GM21737 (cell line): Measurements from ENCODE around the gene ALPI.
"Not testable (repeated sequence)": the region's sequence is repeated elsewhere in the genome, so short reads cannot be mapped to it uniquely, and the experiment has no call there.

Source experiments
- ATAC-seq: cut with Tn5 transposase; IDR thresholded peaks from one replicate; pipeline ENCODE4 v1.9.1; 2021; ENCODE audit warnings: mild to moderate bottlenecking, moderate library complexity; ENCODE audit not compliant: unreplicated experiment

ALPI gene

DNA sequence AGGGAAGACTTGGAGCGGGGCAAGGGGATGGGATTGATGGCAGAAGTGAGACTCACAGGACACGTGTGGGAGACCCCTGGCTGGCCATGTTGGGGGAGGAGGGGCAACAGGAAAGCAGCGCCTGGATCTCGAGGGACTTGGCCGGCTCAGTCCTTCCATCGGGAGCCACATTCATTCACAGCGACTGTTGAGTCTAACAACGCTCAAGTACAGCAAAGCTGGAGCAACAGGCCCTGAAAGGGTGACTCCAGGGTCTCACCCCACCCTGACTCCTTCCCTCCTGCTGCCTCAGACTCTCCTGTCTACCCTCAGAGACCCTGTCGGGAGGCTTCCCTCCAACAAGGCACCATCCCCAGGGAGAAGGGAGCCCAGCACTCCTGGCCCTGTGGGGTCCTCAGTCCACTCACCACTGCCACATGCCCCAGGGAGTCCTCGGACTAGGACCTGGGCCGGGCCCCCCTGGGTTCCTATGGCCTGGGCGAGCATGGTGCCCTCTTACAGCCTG lies 14.8 kb upstream of the ALPI start:
- ATAC-seq, result no peak

DNA sequence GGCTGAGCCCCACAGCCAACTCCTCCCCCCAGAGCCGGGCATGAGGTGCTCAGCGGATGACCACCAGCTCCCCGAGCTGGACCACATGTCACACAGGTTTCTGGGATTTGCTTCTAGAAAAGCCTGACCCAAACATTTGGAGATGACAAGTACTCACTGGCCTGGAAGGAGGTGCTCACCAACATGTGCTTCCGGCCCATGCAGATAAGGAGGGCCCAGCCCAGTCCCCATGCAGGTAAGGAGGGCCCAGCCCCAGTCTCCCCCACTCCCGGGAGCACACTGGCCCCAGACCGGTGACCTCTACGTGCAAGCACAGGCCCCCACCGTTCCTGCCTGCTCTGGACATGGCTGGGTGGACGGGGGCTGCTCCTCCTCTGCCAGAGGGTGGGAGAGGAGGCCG lies 14.0 kb upstream of the ALPI start:
- ATAC-seq, result not testable (repeated sequence)

- ATAC-seq, result not testable (repeated sequence)
Measured at GRCh38 chr2:232442431-232442830, 13.5 kb upstream of the ALPI start.

DNA sequence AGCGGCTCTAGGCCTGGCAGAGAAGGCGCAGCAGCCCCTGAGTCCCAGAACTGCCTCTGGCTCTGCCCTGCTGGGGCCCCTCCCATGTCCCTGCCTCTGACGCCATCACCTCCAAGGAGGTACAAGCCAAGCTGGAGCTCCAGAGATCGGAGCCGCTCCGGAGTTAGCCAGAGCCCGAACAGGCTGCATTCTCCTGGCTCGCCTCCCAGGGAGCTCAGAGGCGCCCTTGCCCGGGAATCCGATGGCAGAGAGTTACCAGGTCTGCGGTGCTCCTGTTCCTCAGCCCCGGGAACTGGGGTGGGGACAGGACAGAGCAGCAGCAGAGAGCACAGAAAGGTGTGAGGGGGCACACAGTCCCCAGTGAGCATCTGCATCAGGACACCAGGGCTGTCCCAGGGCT lies 12.9 kb upstream of the ALPI start:
- ATAC-seq, result not testable (repeated sequence)

GRCh38 chr2:232443669-232444408 lies 12.1 kb upstream of the ALPI start:
- not testable (repeated sequence) for ATAC-seq

DNA sequence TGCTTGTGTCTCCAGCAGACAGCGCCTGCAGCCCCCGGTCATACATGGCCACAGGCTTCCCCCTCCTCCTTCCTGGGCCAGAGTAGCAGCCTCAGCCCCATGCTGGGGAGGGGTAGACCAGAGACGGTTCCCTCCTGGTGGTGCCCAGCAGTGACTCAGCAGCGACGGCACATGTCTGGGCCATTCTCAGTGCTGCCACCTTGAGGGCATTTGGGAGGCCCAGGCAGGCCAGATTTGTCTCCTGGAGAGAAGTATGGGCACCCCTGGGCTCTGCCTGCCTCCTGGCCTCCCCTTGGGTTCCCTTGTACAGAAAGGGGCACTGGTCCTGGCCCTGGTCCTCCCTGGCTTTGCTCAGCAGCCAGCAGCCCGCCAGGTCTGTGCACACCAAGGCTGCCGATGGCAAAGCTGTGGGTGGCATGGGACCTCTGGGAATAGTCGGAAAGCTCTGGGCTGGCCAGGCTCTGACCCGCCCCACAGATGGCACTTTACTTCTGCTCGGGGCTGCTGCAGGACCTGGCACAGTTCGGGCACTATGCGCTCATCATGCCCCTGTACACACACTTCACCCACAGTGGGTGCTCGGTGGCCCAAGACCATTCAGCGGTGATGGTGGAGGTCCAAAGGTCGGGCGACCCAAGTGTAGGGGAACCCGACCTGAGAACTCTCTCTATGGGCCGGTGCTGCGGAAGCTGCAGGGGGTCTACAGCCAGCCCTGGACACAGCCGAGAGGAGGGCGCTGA lies 11.4 kb upstream of the ALPI start:
- no peak for ATAC-seq

DNA sequence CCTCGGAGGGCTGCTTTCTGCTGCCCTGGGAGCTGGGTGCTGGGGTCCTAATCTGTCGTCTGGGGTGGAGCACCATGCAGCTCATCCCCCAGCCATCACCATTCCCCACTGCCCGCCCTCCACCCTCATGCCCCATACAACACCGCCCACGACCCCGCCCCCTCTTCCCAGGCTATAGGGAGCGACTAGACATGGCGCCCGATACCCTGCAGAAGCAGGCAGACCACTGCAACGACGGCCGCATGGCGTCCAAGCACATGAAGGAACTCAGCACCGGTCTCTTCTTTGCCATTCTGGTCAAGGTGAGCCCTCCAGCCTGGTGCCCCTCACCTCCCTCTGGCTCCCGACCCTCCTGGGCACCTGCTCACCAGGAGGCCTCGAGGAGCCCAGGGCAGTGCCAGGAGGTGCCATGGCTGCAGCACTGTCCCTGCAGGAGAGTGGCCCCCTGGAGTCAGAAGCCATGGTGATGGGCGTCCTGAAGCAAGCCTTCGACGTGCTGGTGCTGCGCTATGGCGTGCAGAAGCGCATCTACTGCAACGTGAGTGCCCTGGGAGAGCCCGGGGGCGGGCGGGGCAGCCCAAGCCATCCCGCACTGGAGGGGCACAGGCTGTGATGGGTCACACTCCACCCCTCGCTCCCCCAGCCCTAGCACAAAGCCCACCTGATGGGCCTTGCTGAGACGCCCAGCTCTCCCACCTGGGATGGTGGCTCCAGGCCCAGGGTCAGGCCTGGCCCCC lies 10.6 kb upstream of the ALPI start:
- ATAC-seq, result not testable (repeated sequence)

DNA sequence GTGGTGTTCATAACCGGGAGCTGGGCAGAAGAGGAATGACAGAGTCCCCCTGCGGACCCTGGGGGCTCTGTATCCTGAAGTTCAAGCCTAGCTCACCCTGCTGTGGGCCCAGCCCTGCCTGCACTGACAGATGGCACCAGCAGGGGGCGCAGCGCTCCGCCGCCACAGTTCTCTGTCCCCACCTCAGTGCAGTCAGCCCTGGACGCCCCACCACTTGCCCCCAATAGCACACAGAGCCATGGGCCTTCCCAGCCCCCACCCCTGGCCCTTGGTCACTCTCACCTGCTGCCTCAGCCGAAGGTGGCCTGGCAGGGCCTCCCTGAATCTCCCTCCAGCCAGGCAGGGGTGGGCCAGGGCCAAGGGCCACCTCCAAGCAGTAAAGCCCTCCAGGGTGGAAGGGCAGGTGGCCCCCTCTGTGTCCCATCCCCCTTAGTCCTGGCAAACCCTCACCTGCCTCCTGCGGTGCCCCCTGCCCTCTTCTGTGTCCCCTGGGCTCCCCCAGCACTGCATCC lies 9.6 kb upstream of the ALPI start:
- ATAC-seq, result not testable (repeated sequence)

DNA sequence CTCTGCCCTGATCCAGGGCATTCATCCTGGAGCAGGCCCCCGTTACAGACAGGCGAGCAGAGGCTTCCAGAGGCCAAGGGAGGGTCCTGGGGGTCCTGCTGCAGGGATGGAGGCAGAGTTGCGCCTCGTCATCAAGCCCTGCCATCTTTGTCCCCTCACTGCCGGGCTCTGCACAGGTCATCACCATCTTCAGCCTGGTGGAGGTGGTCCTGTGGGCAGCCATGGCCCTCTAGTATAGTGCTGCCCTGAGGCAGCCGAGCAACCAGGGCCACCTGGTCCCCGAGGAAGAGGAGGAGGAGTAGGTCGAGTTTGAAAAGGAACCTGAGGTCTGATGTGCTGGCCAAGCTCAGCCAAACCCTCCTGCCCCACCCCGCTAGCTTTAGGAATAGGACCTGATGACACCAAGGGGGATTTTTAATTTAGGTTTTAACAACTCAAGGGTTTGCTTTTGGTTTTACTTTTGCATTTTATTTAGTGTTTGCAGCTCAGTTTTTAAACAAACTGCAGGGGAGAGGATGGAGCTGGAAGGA lies 8.8 kb upstream of the ALPI start:
- ATAC-seq, result no peak

DNA sequence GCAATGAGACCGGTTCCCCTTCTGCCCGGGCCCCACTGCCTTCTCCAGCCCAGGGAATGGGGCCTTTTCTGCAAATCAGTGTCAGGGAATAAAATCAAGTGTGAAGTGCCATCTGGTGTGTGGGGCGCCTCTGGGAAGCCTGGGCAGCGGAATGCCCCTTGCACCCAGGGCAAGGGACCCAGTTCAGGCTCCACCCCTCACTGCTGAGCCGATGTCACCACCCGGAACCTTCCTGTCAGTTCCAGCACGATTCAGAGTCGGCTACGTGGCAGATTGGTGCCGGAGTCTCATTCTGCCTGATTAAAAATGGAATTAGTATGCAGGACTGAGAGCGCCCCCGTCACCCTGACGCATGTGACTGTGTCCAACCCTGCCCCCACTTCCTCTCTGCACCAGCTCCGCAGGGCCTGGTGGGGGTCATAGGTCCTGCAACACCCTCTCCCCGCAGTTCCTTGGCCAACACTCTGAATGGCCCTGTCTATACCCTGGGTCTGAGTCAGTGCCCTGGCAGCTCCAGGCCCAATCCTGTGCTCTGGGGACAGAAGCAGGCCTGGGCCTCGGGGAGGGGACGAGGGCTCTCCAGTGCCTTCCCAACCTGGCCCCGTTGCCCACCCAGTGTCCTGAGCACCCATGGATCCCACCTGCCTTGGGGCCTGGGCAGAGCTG lies 8.2 kb upstream of the ALPI start:
- no peak for ATAC-seq

- no peak for ATAC-seq
Measured at GRCh38 chr2:232448304-232448690, 7.7 kb upstream of the ALPI start.

DNA sequence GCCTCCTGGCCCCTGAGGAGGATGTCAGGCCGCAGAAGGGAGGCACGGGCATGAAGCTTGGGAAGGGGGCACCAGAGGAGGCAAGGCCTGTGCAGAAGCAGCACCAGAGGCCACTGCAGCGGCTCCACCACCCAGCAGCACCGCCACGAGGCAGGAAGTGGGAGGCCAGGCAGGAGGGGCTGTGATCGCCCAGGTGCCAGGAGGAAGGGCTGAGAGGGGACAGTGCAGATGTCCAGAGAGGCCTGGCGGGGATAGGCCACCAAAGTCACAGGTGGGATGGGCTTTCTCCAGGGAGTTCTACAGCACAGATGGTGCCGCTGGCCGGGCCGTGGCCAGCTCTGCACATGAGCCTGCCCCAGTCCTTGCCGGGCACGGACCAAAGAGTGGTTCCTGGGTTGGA lies 6.0 kb upstream of the ALPI start:
- no peak for ATAC-seq

GRCh38 chr2:232451645-232452044 lies 4.3 kb upstream of the ALPI start:
- not testable (repeated sequence) for ATAC-seq

DNA sequence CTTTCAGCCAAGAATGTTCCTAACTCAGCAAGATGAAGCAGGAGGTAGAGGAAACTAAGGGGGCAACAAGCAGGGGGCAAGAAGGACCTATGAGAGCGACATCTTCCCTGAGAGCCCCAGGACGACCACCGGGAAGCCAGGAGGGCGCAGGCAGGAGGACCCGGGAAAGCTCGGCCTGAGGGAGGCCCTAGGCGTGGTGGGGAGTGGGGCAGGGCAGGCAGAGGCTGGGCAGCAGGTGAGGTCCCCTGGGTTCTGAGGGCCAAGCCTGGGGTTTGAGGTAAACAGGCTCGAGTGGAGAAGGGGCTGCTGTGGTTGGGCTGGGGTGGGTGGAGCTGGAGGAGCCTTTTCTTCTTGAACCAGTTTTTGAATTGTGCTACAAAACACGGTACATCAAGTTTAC lies 1.3 kb upstream of the ALPI start:
- no peak for ATAC-seq

GRCh38 chr2:232456296-232457120 lies 555 bp downstream of the ALPI start:
- no peak for ATAC-seq

- no peak for ATAC-seq
Measured at GRCh38 chr2:232457121-232458011, 1.4 kb downstream of the ALPI start.

DNA sequence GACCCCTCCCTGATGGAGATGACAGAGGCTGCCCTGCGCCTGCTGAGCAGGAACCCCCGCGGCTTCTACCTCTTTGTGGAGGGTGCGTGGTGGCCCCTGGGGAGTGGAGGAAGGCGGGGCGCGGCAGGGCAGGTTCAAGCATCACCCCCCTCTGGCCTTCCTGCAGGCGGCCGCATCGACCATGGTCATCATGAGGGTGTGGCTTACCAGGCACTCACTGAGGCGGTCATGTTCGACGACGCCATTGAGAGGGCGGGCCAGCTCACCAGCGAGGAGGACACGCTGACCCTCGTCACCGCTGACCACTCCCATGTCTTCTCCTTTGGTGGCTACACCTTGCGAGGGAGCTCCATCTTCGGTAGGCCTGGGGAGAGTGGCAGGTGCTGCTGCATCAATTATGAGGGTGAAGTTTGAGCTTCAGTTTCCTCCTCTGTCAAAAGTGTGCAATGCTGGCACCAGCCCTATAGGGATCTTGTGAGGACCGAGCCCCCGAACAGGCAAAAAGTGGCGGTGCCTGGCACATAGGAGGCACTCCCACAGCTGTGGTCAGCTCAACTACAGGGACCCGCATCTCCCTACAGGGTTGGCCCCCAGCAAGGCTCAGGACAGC lies 2.2 kb downstream of the ALPI start:
- ATAC-seq, result no peak
